GM20431 (cell line): ENCODE measurements around the gene RPH3AL.

Experiments
- in situ Hi-C: fragments of 300-500 bp; cut with MseI, MboI; formaldehyde crosslinking; loops from one replicate; pipeline ENCODE4 v1.15.0; 2020; ENCODE audit warnings: low sequenced_read_pairs; ENCODE audit not compliant: unreplicated experiment

Gene RPH3AL

GRCh38 chr17:269616-270514 lies 82.7 kb downstream of the RPH3AL start:
- in situ Hi-C loops = no loop called here

- in situ Hi-C loops = no loop called here
Measured at GRCh38 chr17:266701-267667, 85.6 kb downstream of the RPH3AL start.

- in situ Hi-C loops = no loop called here
Measured at GRCh38 chr17:266219-266618, 86.4 kb downstream of the RPH3AL start.

- in situ Hi-C loops = no loop called here
Measured at GRCh38 chr17:265718-266117, 86.9 kb downstream of the RPH3AL start.

GRCh38 chr17:263773-264172 lies 88.8 kb downstream of the RPH3AL start:
- in situ Hi-C loops = no loop called here

GRCh38 chr17:263271-263670 lies 89.3 kb downstream of the RPH3AL start:
- in situ Hi-C loops = no loop called here

GRCh38 chr17:261635-262034 lies 91.0 kb downstream of the RPH3AL start:
- in situ Hi-C loops = no loop called here

GRCh38 chr17:260944-261343 lies 91.7 kb downstream of the RPH3AL start:
- in situ Hi-C loops = no loop called here

- in situ Hi-C loops = no loop called here
Measured at GRCh38 chr17:260031-260791, 92.4 kb downstream of the RPH3AL start.

- in situ Hi-C loops = no loop called here
Measured at GRCh38 chr17:259341-259976, 93.1 kb downstream of the RPH3AL start.

- in situ Hi-C loops = no loop called here
Measured at GRCh38 chr17:258906-259305, 93.7 kb downstream of the RPH3AL start.

- in situ Hi-C loops = no loop called here
Measured at GRCh38 chr17:258045-258734, 94.4 kb downstream of the RPH3AL start.

GRCh38 chr17:253091-253846 lies 99.3 kb downstream of the RPH3AL start:
- in situ Hi-C loops = no loop called here

- in situ Hi-C loops = no loop called here
Measured at GRCh38 chr17:252456-252855, 100.2 kb downstream of the RPH3AL start.

GRCh38 chr17:251531-251930 lies 101.1 kb downstream of the RPH3AL start:
- in situ Hi-C loops = no loop called here

GRCh38 chr17:250487-251300 lies 101.9 kb downstream of the RPH3AL start:
- in situ Hi-C loops = no loop called here

GRCh38 chr17:249236-249993 lies 103.2 kb downstream of the RPH3AL start:
- in situ Hi-C loops = no loop called here
